HG03558 (cell line): ENCODE results near the gene GLIS1.

ENCODE experiments used
- ATAC-seq: cut with Tn5 transposase; IDR thresholded peaks from one replicate; pipeline ENCODE4 v1.9.1; 2021; ENCODE audit warnings: moderate number of reproducible peaks; ENCODE audit not compliant: unreplicated experiment; ENCODE audit errors: extremely low read depth

GLIS1 gene

GRCh38 chr1:53681977-53682685 is 56.8 kb downstream of the GLIS1 start:
- no peak for ATAC-seq

GRCh38 chr1:53681351-53681976 is 57.5 kb downstream of the GLIS1 start:
- no peak for ATAC-seq

- ATAC-seq: no peak
Measured at GRCh38 chr1:53680868-53681267, 58.1 kb downstream of the GLIS1 start.

- no peak for ATAC-seq
Measured at GRCh38 chr1:53678938-53679825, 59.8 kb downstream of the GLIS1 start.

GRCh38 chr1:53678507-53678906 is 60.5 kb downstream of the GLIS1 start:
- no peak for ATAC-seq

GRCh38 chr1:53678046-53678445 is 60.9 kb downstream of the GLIS1 start:
- no peak for ATAC-seq

GRCh38 chr1:53677486-53677885 is 61.5 kb downstream of the GLIS1 start:
- no peak for ATAC-seq

GRCh38 chr1:53672785-53673184 is 66.2 kb downstream of the GLIS1 start:
- no peak for ATAC-seq

GRCh38 chr1:53672243-53672642 is 66.7 kb downstream of the GLIS1 start:
- ATAC-seq: no peak

- no peak for ATAC-seq
Measured at GRCh38 chr1:53669621-53670191, 69.3 kb downstream of the GLIS1 start.

- ATAC-seq: no peak
Measured at GRCh38 chr1:53666566-53666965, 72.4 kb downstream of the GLIS1 start.

- ATAC-seq: no peak
Measured at GRCh38 chr1:53665996-53666395, 73.0 kb downstream of the GLIS1 start.

- no peak for ATAC-seq
Measured at GRCh38 chr1:53663529-53664300, 75.2 kb downstream of the GLIS1 start.

GRCh38 chr1:53662951-53663350 is 76.0 kb downstream of the GLIS1 start:
- ATAC-seq: no peak

- no peak for ATAC-seq
Measured at GRCh38 chr1:53662169-53662568, 76.8 kb downstream of the GLIS1 start.

GRCh38 chr1:53661496-53661895 is 77.5 kb downstream of the GLIS1 start:
- no peak for ATAC-seq

GRCh38 chr1:53660666-53661065 is 78.3 kb downstream of the GLIS1 start:
- ATAC-seq: no peak

GRCh38 chr1:53659436-53659835 is 79.5 kb downstream of the GLIS1 start:
- no peak for ATAC-seq

- ATAC-seq: no peak
Measured at GRCh38 chr1:53658489-53659230, 80.3 kb downstream of the GLIS1 start.
